Fibroblast of lung (primary cell): ENCODE data around the gene DMBT1.

Source experiments
- EZH2 ChIP-seq: IDR thresholded peaks from 2 replicates; pipeline ENCODE4 v1.5.1; 2012; ENCODE audit warnings: low read length, control low read depth, mild to moderate bottlenecking; ENCODE audit errors: missing control alignments
- TF ChIP-seq, protein P1 (sequence below), 2 donors: IDR thresholded peaks in 1 of 2; conservative IDR thresholded peaks in 1 of 2; 1 replicate in 1 of 2; 2 replicates in 1 of 2; pipeline ENCODE4 v1.5.1; 2011 to 2012; ENCODE audit warnings: low read length in 2 of 2, control low read depth in 1 of 2, inconsistent platforms in 1 of 2, low read depth in 1 of 2, mild to moderate bottlenecking in 1 of 2

DNA sequence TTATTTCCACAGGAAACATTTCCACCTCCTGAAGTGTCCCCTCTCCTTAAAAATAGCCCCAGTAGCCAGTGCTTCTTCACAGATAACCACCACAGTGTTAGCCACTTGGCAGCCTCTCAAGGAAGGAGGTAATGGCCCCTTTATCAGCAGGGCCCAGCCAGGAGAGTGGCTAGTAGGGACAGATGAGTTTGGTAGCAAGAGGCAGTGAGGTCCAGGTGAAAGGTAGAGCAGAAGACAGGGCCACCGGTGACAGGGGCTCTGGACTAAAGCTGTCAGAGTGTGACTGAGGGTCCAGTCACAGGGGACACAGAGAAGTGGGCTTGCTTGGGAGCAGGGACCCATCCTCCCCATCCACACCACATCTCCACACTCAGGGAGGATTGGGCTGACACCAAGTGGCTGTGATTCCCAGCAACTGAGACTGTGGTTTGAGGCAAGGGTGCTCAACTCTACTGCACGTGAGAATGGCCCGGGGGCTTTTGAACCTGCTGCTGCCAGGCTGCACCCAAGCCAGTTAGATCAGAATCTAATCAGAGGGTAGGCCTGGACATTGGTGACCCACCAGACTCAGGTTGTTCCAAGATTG is 86.9 kb downstream of the DMBT1 start:
- TF ChIP-seq, protein P1, sequence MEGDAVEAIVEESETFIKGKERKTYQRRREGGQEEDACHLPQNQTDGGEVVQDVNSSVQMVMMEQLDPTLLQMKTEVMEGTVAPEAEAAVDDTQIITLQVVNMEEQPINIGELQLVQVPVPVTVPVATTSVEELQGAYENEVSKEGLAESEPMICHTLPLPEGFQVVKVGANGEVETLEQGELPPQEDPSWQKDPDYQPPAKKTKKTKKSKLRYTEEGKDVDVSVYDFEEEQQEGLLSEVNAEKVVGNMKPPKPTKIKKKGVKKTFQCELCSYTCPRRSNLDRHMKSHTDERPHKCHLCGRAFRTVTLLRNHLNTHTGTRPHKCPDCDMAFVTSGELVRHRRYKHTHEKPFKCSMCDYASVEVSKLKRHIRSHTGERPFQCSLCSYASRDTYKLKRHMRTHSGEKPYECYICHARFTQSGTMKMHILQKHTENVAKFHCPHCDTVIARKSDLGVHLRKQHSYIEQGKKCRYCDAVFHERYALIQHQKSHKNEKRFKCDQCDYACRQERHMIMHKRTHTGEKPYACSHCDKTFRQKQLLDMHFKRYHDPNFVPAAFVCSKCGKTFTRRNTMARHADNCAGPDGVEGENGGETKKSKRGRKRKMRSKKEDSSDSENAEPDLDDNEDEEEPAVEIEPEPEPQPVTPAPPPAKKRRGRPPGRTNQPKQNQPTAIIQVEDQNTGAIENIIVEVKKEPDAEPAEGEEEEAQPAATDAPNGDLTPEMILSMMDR (conservative IDR thresholded peaks at IDR 0.05 in 1 of 2, IDR thresholded peaks at IDR 0.05 in 1 of 2; ENCODE audit: low read depth in 1 of 2, low read length in 2 of 2): no peak
- no peak for TF ChIP-seq EZH2
